Testis (tissue), 2 donors: ENCODE results near the gene S100A10.

Experiments used
- CTCF ChIP-seq, 3 experiments: fragments of 450-650 bp in 2 of 3; fragments of 200-600 bp in 1 of 3; sonication (generic) in 1 of 3; IDR thresholded peaks; one replicate each; pipeline ENCODE4 v1.5.1; 2016 to 2019; ENCODE audit warnings: antibody characterized with exemption in 3 of 3, mild to moderate bottlenecking in 2 of 3, moderate library complexity in 1 of 3
- POLR2A ChIP-seq: fragments of 450-650 bp; IDR thresholded peaks from one replicate; pipeline ENCODE4 v1.6.1; 2017; ENCODE audit warnings: antibody characterized with exemption, mild to moderate bottlenecking, moderate library complexity

GRCh38 chr1:151978922-151979321 lies 14.7 kb downstream of the S100A10 start:
- TF ChIP-seq CTCF (IDR thresholded peaks at IDR 0.05) = no peak
- no peak for TF ChIP-seq POLR2A
